ENCODE data around the gene ING3. TPM values are rescaled to one million over a fixed set of nuclear protein-coding genes. Genes with fewer than 3 reads are reported as not detected.

The ING3 gene
- total RNA-seq, 1 donor, result 11.3 TPM

DNA sequence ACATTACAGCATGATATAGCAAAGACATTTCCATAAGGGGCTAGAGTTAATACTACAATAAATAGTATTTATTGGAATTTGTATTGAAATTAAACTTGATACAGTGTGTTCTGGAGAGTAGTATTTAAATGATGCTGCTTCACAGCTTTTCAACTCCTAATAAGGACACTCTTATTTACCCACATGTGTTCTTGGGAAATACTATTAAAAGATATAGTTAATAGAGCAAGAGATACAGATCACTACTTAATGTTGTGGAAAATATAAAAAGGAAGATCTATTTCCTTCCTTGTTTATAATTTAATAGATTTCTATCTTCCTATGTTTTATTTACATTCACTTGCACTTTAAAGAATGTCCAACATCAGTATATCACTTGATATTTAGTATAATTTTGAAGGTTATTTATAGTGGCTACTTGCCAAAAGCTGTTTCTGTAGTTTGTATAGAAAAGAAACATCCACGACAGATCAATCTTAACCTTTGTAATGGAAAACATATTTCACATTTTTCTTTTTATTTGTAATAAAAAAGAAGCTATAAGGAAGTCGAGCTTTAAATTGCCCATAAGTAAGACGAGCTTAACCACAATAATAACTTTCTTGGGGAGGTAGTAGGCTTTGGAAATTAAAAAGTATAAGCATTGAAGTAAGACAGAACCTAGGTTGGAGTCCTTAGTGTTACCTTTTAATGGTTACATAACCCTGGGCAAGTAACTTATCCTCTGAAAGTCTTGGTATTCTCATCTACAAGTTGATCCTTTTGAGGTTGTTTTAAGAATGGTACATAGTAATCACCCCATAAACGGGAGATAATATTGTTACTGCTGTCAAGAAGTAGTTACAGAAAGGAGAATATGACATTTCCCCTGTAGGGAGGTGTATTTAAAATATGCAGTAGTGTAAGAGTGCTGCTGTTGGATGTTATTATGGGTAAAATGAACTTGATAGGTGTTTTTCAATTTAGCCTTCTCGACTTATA, 70.7 kb downstream of the ING3 start:
- DNase-seq (ENCODE audit: low read depth in 2 of 3, low spot score in 2 of 3), result no peak

GRCh38 chr7:121023194-121023593, 72.6 kb downstream of the ING3 start:
- no peak for DNase-seq (ENCODE audit: low read depth in 2 of 3, low spot score in 2 of 3)

GRCh38 chr7:121023683-121024511, 73.3 kb downstream of the ING3 start:
- no peak for DNase-seq (ENCODE audit: low read depth in 2 of 3, low spot score in 2 of 3)

DNA sequence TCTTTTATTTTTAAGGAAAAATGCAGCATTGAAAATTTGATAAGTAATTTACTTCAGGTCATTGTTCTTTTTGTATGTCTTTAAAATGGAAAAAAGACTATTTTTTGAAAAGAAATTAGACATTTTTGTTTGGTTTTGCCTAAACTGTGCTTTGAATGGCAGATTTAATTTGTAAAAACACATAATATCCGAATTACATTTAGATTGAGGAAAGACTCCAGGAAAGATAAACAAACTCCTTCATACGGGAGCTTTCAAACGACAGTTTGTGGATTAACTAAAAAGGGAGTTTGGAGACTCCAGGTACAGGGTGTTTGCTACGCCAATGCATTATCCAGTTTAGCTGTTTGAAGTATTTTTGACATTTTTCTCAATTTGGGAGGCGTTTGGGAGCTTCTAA, 74.0 kb downstream of the ING3 start:
- DNase-seq (ENCODE audit: low read depth in 2 of 3, low spot score in 2 of 3), result no peak

DNA sequence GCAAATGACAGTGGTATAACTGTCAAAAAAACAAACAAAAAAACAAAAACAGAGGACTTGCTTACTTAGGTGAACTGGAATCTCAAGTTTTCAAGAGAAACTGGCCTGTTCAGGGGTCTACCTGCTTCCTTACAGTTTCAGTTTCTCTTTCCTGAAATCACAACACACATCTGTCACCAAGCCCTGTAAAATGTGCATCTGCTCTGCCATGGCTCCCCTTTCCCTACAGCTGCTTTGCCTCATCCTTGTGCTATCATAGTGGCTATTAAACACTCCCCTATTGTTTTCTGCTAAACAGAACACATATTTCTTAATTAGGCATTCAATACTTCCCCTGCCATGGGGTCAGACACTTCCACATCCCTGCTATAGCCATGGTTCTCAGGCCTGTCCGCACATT, 75.6 kb downstream of the ING3 start:
- DNase-seq (ENCODE audit: low read depth in 2 of 3, low spot score in 2 of 3), result no peak

GRCh38 chr7:121026577-121027111, 76.1 kb downstream of the ING3 start:
- DNase-seq (ENCODE audit: low read depth in 2 of 3, low spot score in 2 of 3), result no peak

Small RNAs within 50 kb of the gene (small RNA-seq; reads per million reads assigned to genes)
- gene RNA5SP240, result not detected

Other genes with a start within 250 kb of the ING3 start
- 0.81 TPM for gene TSPAN12, start 92.6 kb upstream of the ING3 start, total RNA-seq
- 9.2 TPM for gene CPED1, start 37.9 kb downstream of the ING3 start, total RNA-seq

Measured in hematopoietic multipotent progenitor cell (in vitro differentiated cells).